T-helper 22 cell (primary cell): ENCODE results near the gene EDIL3.
"Not testable (repeated sequence)": the region's sequence is repeated elsewhere in the genome, so short reads cannot be mapped to it uniquely, and the experiment has no call there.

Experiments
- DNase-seq: peaks from one replicate; pipeline ENCODE4 v3.0.0-alpha.2; 2020; ENCODE audit warnings: low read depth

EDIL3 gene

GRCh38 chr5:84168841-84169240 lies 215.8 kb downstream of the EDIL3 start:
- no peak for DNase-seq

DNA sequence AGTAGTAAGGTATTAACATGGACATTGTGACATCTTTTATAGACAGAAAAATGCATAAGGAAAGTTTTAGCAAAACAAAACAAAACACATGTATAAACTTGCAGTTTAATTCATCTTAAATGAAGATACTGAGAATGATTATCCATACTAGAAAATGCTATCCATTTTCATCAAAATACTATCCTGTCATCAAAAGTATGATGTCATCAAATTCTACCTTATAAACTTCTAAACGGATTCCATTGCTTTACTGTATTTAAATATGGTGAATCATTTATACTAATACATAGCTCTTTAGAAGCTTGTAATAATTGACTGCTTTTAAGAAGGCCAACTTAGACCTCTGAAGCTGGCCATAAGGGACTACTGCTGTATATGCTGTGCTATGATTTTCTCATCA lies 221.0 kb downstream of the EDIL3 start:
- DNase-seq = no peak

DNA sequence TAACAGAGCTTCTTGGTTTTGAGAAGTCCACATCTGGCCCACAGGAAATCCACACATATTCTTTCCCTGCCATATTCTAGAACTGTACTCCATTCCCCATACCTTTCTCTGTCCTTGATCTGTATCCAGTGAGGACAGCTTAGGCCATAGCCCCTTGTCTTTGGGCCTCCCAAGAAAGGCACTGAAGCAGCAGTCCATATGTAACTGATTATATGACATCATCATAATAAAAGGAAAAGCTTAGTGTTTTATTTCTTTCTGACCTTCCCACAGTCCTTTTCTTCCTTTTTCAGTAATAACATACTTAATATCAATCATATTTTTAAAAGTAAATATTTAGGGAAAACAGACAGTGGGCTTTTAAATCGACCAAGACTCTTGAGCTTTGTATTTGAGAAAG lies 222.0 kb downstream of the EDIL3 start:
- DNase-seq = no peak

GRCh38 chr5:84160650-84161049 lies 224.0 kb downstream of the EDIL3 start:
- not testable (repeated sequence) for DNase-seq

DNA sequence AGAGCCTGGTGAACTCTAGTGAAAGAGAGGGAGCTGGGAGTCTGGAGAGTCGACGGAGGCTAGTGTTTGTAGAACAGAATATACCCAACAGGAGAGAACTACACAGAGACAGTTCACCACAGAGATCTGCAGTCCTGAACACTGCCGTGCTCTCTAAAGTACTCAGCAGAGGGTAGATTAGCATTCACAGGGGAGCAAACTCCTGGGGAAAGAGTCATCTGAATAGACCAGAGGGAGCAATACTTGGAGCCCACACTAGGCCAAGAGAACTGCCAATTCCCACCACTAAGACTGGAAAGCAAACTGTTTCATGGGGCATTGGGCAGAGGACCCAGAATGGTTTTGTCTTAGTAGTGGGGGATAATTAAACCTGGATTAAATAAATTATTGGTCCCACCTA lies 235.6 kb downstream of the EDIL3 start:
- DNase-seq = no peak

DNA sequence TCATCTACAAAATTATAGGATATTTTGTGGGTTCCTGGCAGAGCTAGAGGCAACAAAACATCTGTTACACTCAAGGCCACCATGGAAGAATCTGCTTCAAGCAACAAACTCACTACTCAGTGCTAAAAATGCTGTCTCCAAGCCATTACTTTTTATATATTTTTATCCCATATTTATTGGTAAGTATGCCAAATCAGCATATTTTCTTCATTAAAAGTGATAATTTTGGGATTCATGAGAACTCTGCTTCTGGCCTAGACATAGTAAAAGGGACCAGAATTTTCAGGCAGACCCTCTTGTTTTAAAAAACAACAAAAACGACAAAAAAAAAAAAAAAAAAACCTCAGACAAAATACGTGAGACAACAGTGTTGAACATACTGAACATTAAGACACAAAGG lies 236.0 kb downstream of the EDIL3 start:
- no peak for DNase-seq

GRCh38 chr5:84137541-84137940 lies 247.1 kb downstream of the EDIL3 start:
- DNase-seq = no peak

DNA sequence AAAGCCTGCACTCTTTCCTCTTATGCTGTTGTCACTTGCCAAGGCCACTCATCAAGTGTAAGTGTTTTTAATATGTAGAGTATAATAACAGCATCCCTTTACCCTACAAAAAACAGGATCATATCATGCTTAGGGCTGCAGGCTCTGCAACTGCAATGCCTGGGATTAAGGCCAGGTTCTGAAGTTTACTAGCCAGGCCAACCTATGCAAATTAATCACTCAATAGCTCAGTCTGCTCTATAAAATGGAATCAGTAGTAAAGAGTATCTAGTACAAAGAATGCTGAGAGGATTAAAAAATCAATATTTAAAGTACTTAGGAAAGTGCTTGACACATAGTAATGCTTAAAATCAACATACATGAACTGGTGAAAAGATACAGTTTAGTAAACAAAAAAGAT lies 253.3 kb downstream of the EDIL3 start:
- DNase-seq = no peak

DNA sequence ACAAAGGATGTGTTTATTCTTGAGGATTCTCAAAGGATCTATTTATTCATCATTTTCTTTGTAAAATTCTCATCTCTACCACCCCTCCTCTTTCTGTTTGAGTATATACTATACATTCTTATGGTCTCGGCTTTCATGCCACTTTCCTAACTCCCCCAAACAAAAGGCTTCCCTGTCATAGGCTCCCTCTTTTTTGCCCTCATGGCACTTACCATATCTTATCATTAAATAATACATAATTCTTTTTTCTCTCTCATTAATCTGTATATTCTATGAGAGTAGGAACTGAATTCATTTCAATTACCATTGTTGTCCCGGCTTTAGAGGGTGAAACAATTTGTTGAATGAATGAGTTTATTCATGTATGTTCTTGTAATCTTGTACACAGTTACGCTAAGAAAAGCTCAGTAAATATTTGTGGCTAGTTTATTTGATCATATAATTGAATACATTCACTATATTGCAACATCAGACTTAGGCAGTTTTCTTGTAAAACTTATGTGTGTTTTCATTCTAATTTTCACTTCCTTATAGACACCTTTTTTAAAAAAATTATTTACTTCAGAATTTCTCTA lies 254.6 kb downstream of the EDIL3 start:
- DNase-seq = no peak

DNA sequence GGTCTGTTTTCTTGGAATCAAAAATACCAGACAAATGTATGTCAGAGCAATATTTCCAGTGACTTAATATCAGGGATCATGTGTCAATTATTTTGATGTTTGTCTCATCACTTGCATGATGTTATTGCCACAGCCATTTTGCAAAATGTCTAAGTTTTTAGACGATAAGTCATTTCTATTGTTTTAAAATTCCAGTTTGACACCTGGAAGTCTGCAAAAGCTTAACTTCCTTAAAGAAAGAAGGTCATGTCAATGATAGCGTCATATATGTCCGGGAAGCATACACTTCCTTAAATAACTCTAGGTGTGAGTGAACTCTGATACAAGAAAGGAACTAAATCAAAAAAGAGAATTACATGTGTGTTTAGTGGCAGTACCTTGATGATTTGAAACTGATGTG lies 259.5 kb downstream of the EDIL3 start:
- no peak for DNase-seq

- no peak for DNase-seq
Observed at GRCh38 chr5:84119252-84119651, 265.4 kb downstream of the EDIL3 start.

DNA sequence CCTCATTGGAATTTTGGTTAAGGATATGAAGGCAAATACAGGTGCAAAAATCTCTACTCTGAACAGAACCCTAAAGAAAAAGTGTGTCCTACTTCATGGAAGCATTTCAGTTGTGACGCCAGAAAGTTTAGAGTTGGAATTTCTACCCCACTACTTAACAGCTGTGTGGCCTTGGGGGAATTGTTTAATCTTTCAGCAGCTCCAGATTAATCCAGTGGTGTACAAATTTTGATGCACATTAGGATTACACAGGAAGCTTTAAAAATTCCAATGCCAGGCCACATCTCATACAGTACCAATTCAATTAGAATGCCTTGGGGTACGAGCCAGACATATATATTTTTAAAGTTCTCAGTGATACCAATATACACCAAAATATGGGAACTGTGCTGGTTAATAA lies 266.1 kb downstream of the EDIL3 start:
- DNase-seq = no peak

DNA sequence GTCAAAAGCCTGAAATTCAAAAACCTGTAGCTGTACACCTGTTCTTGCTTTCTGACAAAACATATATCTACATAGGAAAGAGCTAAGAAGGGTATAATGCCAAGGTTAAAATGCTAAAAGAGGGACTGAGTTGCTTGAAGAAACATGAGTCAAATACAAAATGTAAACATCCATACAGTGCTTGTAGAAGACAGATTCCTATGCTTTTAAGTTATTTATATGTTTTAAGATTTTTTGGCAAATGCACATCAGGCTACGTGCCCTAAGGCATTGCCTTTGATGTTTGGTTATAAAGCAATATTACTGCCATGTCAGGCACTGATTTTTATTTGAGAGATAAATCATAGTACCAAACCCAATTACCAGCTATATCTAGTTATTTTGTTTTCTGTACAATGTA lies 269.0 kb downstream of the EDIL3 start:
- no peak for DNase-seq

DNA sequence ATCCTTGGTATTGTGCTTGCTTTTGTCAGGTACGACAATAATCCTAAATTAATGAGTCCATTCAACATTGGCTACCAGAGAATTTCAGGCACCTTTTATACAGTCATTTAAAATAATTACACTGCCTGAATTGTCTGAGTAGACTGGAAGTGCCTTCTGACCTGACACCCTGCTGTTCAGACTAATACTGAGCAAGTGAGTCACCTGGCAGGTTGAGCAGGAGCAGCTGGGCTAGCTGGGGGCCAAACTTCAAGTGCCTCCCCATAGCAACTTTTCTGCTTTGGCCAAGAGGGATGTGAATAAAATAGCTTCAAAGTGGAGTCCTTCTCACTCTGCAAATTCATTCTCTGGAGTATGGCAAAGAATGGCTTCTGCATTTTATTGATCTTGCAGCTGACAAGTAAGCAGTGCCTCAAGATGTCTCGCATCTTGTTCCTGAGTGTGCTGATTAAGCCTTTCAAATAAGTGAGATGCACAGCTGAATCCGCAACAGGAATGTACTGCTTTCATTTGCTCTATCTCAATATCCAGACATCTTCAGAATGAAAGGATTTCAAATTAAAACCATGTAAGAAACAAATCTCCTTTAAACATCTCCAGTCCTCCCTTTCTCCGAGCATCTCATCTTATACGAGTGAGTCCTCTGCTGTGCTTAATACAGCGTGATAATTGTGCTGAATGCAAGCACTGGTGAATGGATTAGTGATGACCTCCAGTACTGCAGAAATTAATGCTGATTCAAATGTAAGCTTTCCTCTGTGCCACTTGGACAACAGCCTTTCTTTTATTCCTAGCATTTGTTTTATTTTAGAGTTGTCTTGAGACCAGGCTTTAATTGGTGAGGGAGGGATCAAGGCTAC lies 271.2 kb downstream of the EDIL3 start:
- DNase-seq = no peak

DNA sequence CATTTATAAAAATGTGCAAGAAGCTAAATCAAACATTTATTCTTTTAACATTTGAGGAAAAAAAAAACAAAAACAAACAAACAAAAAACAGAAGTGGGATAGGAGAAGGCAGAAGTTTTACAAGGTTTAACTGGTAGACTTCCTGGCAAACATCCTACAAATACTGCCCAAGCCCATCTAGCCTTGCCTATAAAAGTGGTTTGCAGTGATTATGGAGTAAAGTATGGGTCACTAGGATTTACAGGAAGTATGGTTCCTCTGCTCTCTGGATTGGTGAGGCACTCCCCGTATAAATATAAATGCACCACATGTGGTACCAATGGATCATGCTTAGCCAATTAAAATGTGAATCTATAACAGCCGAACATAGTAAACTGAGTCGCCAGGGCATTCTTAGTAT lies 291.9 kb downstream of the EDIL3 start:
- DNase-seq = no peak

DNA sequence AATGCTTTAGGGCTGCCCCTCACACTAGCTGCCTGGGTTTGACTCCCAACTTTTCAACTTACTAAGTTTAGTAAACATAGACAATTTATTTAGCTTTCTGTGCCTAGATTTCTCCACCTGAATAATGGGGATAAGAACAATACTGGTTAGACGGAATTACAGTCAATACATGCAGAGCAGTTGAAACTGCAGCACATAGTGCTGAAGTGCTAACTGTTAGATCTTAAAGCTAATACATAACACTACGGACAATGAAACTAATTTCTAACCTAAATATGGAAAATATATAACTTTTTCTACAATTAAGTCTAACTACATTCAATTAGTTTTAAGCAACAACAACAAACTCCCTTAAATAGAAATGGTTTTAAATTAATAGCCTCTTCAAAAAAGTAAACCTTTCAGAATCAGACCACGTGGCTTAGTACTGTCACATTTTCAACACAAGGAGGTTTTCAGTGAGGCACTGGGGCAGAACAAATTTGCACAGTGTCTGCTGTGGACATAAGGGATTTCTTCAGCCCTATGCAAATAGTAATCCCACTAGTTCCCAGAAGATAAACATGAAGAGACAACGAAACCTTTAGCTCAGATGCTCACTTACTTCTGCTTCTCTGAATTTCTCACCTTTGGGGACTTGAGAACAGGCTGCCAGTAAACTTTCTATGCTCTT lies 293.4 kb downstream of the EDIL3 start:
- no peak for DNase-seq

- no peak for DNase-seq
Observed at GRCh38 chr5:84088996-84089395, 295.7 kb downstream of the EDIL3 start.

- DNase-seq = no peak
Observed at GRCh38 chr5:84086511-84086910, 298.2 kb downstream of the EDIL3 start.

DNA sequence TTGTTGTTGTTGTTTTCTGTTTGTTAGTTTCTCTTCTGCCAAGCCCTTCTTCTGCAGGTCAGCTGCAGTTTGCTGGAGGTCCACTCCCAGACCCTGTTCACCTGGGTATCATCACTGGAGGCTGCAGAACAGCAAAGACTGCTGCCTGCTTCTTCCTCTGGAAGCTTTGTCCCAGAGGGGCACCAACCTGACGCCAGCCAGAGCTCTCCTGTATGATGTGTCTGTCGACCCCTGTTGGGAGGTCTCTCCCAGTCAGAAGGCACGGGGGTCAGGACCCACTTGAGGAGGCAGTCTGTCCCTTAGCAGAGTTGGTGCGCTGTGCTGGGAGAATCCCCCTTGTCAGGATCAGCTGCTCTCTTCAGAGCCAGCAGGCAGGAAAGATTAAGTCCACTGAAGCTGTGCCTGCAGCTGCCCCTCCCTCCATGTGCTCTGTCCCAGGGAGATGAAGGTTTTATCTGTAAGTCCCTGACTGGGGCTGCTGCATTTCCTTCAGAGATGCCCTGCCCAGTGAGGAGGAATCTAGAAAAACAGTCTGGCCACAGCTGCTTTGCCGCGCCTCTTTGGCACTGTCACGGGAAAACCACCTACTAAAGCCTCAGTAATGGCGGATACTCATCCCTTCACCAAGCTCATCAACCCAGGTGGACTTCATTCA lies 299.2 kb downstream of the EDIL3 start:
- DNase-seq = no peak

GRCh38 chr5:84080908-84081307 lies 303.8 kb downstream of the EDIL3 start:
- DNase-seq = no peak

- no peak for DNase-seq
Observed at GRCh38 chr5:84072339-84072738, 312.3 kb downstream of the EDIL3 start.

GRCh38 chr5:84069608-84070179 lies 315.0 kb downstream of the EDIL3 start:
- no peak for DNase-seq
